ENCODE results near the gene ZNF75A.

ZNF75A gene

GRCh38 chr16:3328104-3328503 lies 22.8 kb downstream of the ZNF75A start:
- Histone ChIP-seq H3K27ac (ENCODE audit: low read length) (no peak overlapping the region), H3K9ac (ENCODE audit: low read length) (no peak overlapping the region), H3K4me1 (ENCODE audit: low read length) (no peaks in the 10 kb centered on the region), H4K20me1 (ENCODE audit: insufficient read depth, low read length) (no peaks in the 10 kb centered on the region), H3K9me3 (ENCODE audit: insufficient read depth, low read length) (no peaks in the 10 kb centered on the region), H2AFZ (ENCODE audit: low read depth, low read length) (no peak overlapping the region), H3K36me3 (replicated peaks; ENCODE audit: low read depth, low read length) (no peaks in the 10 kb centered on the region), H3K27me3 (ENCODE audit: low read depth, low read length) (no peaks in the 10 kb centered on the region), H3K4me3 (ENCODE audit: low read length) (no peak overlapping the region), H3K4me2 (ENCODE audit: low read length) (no peak overlapping the region), H3K79me2 (ENCODE audit: low read length) (no peaks in the 10 kb centered on the region)
- TF ChIP-seq EZH2phosphoT487 (IDR thresholded peaks at IDR 0.05; ENCODE audit: low read depth): no peak
- TF ChIP-seq, protein P1, sequence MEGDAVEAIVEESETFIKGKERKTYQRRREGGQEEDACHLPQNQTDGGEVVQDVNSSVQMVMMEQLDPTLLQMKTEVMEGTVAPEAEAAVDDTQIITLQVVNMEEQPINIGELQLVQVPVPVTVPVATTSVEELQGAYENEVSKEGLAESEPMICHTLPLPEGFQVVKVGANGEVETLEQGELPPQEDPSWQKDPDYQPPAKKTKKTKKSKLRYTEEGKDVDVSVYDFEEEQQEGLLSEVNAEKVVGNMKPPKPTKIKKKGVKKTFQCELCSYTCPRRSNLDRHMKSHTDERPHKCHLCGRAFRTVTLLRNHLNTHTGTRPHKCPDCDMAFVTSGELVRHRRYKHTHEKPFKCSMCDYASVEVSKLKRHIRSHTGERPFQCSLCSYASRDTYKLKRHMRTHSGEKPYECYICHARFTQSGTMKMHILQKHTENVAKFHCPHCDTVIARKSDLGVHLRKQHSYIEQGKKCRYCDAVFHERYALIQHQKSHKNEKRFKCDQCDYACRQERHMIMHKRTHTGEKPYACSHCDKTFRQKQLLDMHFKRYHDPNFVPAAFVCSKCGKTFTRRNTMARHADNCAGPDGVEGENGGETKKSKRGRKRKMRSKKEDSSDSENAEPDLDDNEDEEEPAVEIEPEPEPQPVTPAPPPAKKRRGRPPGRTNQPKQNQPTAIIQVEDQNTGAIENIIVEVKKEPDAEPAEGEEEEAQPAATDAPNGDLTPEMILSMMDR (IDR thresholded peaks at IDR 0.05; ENCODE audit: low read depth, low read length): no peak

DNA sequence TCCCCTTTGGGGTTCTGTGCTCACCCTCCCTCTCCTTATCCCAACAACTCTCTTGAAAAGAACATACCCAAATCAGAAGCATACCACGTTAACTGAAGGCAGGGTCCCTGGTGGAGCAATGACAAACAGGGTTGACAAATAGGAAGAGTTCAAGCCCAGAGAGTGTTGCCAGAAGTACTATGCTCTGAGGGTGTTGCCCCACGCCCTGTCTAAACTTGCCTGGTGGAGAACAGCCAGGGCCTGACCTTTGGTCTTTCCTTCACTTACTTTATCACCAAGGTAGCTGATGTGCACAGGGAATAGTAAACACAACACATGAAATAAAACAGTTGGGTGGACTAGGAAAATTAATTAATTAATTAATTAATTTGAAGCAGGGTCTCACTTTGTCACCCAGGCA lies 23.3 kb downstream of the ZNF75A start:
- H3K36me3 ChIP-seq (replicated peaks; ENCODE audit: low read depth, low read length): no peaks in the 10 kb centered on the region
- no peak overlapping the region for H3K9ac ChIP-seq (ENCODE audit: low read length)
- H3K9me3 ChIP-seq (ENCODE audit: insufficient read depth, low read length): no peaks in the 10 kb centered on the region
- no peaks in the 10 kb centered on the region for H4K20me1 ChIP-seq (ENCODE audit: insufficient read depth, low read length)
- no peak overlapping the region for H3K27ac ChIP-seq (ENCODE audit: low read length)
- no peaks in the 10 kb centered on the region for H3K4me1 ChIP-seq (ENCODE audit: low read length)
- H3K27me3 ChIP-seq (ENCODE audit: low read depth, low read length): no peaks in the 10 kb centered on the region
- no peaks in the 10 kb centered on the region for H3K79me2 ChIP-seq (ENCODE audit: low read length)
- TF ChIP-seq EZH2phosphoT487 (IDR thresholded peaks at IDR 0.05; ENCODE audit: low read depth): no peak
- TF ChIP-seq, protein P1 (IDR thresholded peaks at IDR 0.05; ENCODE audit: low read depth, low read length): no peak
- H3K4me3 ChIP-seq (ENCODE audit: low read length): no peak overlapping the region
- H3K4me2 ChIP-seq (ENCODE audit: low read length): no peak overlapping the region
- no peak overlapping the region for H2AFZ ChIP-seq (ENCODE audit: low read depth, low read length)

DNA sequence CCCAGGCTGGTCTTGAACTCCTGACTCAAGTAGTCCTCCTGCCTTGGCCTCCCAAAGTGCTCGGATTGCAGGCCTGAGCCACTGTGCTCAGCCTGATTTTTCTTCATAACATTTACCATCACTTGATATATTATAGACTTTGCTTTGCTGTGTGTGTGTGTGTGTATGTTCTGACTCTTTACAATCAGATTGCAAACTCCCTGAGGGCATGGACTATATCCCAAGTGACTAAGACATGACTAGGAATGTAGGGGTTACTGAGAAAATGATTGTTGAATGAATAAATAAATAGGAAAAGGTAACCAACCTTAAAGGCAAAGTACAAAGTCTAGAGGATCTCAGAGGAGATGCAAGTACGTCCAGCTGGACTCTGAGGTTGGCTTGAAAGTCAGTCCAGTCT lies 40.7 kb downstream of the ZNF75A start:
- Histone ChIP-seq H3K4me3 (ENCODE audit: low read length) (no peak overlapping the region), H3K4me1 (ENCODE audit: low read length) (peaks cover 7% of the 10 kb centered on the region; the same call in 1 of the 2 replicates), H2AFZ (ENCODE audit: low read depth, low read length) (no peak overlapping the region), H3K79me2 (ENCODE audit: low read length) (no peaks in the 10 kb centered on the region), H3K27me3 (ENCODE audit: low read depth, low read length) (no peaks in the 10 kb centered on the region), H3K36me3 (replicated peaks; ENCODE audit: low read depth, low read length) (no peaks in the 10 kb centered on the region), H4K20me1 (ENCODE audit: insufficient read depth, low read length) (no peaks in the 10 kb centered on the region), H3K9ac (ENCODE audit: low read length) (no peak overlapping the region), H3K27ac (ENCODE audit: low read length) (no peak overlapping the region), H3K4me2 (ENCODE audit: low read length) (no peak overlapping the region), H3K9me3 (ENCODE audit: insufficient read depth, low read length) (no peaks in the 10 kb centered on the region)
- TF ChIP-seq, protein P1 (IDR thresholded peaks at IDR 0.05; ENCODE audit: low read depth, low read length): no peak
- TF ChIP-seq EZH2phosphoT487 (IDR thresholded peaks at IDR 0.05; ENCODE audit: low read depth): no peak

DNA sequence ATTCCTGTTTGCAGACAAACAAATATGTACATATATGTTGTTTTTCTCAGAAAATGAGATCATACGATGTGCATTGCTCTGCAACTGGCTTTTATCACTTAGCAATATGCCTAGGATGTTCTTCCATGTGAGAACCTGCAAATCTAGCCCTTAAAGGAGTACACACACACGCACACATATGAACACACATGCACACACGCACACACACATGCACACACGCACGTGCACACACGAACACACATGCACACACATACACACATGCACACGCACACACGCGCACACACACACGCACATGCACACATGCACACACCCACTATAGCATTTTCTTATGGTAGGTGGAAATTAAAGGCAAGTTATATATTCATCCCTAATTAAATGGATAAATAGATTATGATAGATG lies 42.3 kb downstream of the ZNF75A start:
- H3K9ac ChIP-seq (ENCODE audit: low read length): no peak overlapping the region
- no peaks in the 10 kb centered on the region for H4K20me1 ChIP-seq (ENCODE audit: insufficient read depth, low read length)
- no peak overlapping the region for H2AFZ ChIP-seq (ENCODE audit: low read depth, low read length)
- H3K27ac ChIP-seq (ENCODE audit: low read length): no peak overlapping the region
- H3K4me1 ChIP-seq (ENCODE audit: low read length): peaks cover 7% of the 10 kb centered on the region; the same call in 1 of the 2 replicates
- TF ChIP-seq, protein P1 (IDR thresholded peaks at IDR 0.05; ENCODE audit: low read depth, low read length): no peak
- TF ChIP-seq EZH2phosphoT487 (IDR thresholded peaks at IDR 0.05; ENCODE audit: low read depth): no peak
- no peak overlapping the region for H3K4me2 ChIP-seq (ENCODE audit: low read length)
- H3K9me3 ChIP-seq (ENCODE audit: insufficient read depth, low read length): no peaks in the 10 kb centered on the region
- H3K36me3 ChIP-seq (replicated peaks; ENCODE audit: low read depth, low read length): no peaks in the 10 kb centered on the region
- H3K79me2 ChIP-seq (ENCODE audit: low read length): no peaks in the 10 kb centered on the region
- no peaks in the 10 kb centered on the region for H3K27me3 ChIP-seq (ENCODE audit: low read depth, low read length)
- H3K4me3 ChIP-seq (ENCODE audit: low read length): no peak overlapping the region
